DND-41 (cell line): Measurements from ENCODE around the gene KMT5B.

Experiments used
- ATAC-seq: fragments of 200-7000 bp; cut with Tn5 transposase; 3 replicates; pipeline ENCODE4 v1.9.1; 2021; ENCODE audit warnings: low read depth; ENCODE audit not compliant: insufficient read depth
- DNase-seq: peaks from one replicate; pipeline ENCODE4 v3.0.0-alpha.2; 2020
- H2AFZ ChIP-seq: 2 replicates; pipeline ENCODE4 v1.6.0; 2012; ENCODE audit warnings: low read depth, low read length
- H3K27ac ChIP-seq: 2 replicates; pipeline ENCODE4 v1.5.1; 2012; ENCODE audit warnings: low read length, inconsistent platforms
- H3K27me3 ChIP-seq: fragments of 200-600 bp; sonication (generic); 2 replicates; pipeline ENCODE4 v1.6.0; 2012; ENCODE audit warnings: low read length, mild to moderate bottlenecking, inconsistent platforms; ENCODE audit not compliant: insufficient read depth, poor library complexity
- H3K36me3 ChIP-seq: 2 replicates; pipeline ENCODE4 v1.5.1; 2012; ENCODE audit warnings: low read length, inconsistent platforms; ENCODE audit not compliant: insufficient read depth
- H3K4me1 ChIP-seq: 2 replicates; pipeline ENCODE4 v1.5.1; 2012; ENCODE audit warnings: mild to moderate bottlenecking, low read length; ENCODE audit not compliant: insufficient read depth
- H3K4me2 ChIP-seq: 2 replicates; pipeline ENCODE4 v1.6.0; 2012; ENCODE audit warnings: mild to moderate bottlenecking, moderate library complexity, low read length, inconsistent platforms; ENCODE audit not compliant: insufficient read depth
- H3K4me3 ChIP-seq, 2 experiments: fragments of 200-600 bp in 1 of 2; shearing (Covaris generic) in 1 of 2; 2 replicates each; pipeline ENCODE4 v1.5.1; 2012 to 2016; ENCODE audit warnings: inconsistent platforms in 2 of 2, low read length in 2 of 2, mild to moderate bottlenecking in 2 of 2, low read depth in 1 of 2, moderate library complexity in 1 of 2
- H3K79me2 ChIP-seq: 2 replicates; pipeline ENCODE4 v1.6.0; 2012; ENCODE audit warnings: low read length, inconsistent platforms; ENCODE audit not compliant: insufficient read depth
- H3K9ac ChIP-seq: 2 replicates; pipeline ENCODE4 v1.6.0; 2012; ENCODE audit warnings: low read depth, mild to moderate bottlenecking, inconsistent platforms, low read length, moderate library complexity
- H3K9me3 ChIP-seq: 2 replicates; pipeline ENCODE4 v1.5.1; 2012; ENCODE audit warnings: low read length, moderate library complexity, mild to moderate bottlenecking, inconsistent platforms; ENCODE audit not compliant: insufficient read depth, severe bottlenecking
- H4K20me1 ChIP-seq: 2 replicates; pipeline ENCODE4 v1.6.0; 2012; ENCODE audit warnings: low read length; ENCODE audit not compliant: insufficient read depth
- EZH2 ChIP-seq: IDR thresholded peaks from 3 replicates; pipeline ENCODE4 v1.6.1; 2012; ENCODE audit warnings: borderline replicate concordance, low read depth, mild to moderate bottlenecking, moderate library complexity, low read length, inconsistent platforms; ENCODE audit not compliant: severe bottlenecking
- TF ChIP-seq, protein P1 (sequence below): IDR thresholded peaks from 2 replicates; pipeline ENCODE4 v1.5.1; 2012; ENCODE audit warnings: borderline replicate concordance, low read length, moderate library complexity, mild to moderate bottlenecking; ENCODE audit not compliant: poor library complexity, severe bottlenecking; ENCODE audit errors: extremely low read depth

The KMT5B gene

DNA sequence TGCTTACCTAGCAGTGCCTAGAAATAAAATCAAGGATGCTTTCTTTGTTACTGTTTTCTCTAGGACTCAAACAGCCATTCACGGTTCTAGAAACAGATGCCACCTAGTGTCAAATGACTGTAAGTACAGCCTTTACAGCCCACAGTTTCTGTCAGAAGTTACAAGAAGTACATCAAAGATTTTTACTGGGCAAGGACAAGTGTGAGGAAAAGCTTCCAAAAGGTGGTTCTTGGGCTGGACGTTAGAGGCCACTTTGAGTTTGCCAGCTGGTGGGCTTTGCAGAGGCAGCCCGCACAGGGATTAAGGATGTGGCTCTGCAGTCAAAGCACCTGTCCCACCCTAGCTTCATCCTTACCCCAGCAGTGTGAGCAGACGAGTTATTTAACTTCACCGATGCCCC is 6.9 kb downstream of the KMT5B start:
- H3K27me3 ChIP-seq = no peaks in the 10 kb centered on the region
- H2AFZ ChIP-seq = no peak overlapping the region
- H3K79me2 ChIP-seq = peaks cover 96% of the 10 kb centered on the region
- no peak overlapping the region for H3K4me3 ChIP-seq
- H3K27ac ChIP-seq = no peak overlapping the region
- no peaks in the 10 kb centered on the region for H3K36me3 ChIP-seq
- peaks cover 81% of the 10 kb centered on the region for H4K20me1 ChIP-seq
- no peaks in the 10 kb centered on the region for H3K9me3 ChIP-seq
- ATAC-seq (peak; percentile 74), DNase-seq (peak; percentile 45)
- TF ChIP-seq, protein P1, sequence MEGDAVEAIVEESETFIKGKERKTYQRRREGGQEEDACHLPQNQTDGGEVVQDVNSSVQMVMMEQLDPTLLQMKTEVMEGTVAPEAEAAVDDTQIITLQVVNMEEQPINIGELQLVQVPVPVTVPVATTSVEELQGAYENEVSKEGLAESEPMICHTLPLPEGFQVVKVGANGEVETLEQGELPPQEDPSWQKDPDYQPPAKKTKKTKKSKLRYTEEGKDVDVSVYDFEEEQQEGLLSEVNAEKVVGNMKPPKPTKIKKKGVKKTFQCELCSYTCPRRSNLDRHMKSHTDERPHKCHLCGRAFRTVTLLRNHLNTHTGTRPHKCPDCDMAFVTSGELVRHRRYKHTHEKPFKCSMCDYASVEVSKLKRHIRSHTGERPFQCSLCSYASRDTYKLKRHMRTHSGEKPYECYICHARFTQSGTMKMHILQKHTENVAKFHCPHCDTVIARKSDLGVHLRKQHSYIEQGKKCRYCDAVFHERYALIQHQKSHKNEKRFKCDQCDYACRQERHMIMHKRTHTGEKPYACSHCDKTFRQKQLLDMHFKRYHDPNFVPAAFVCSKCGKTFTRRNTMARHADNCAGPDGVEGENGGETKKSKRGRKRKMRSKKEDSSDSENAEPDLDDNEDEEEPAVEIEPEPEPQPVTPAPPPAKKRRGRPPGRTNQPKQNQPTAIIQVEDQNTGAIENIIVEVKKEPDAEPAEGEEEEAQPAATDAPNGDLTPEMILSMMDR = peak; percentile 93
- TF ChIP-seq EZH2 = no peak
- H3K4me1 ChIP-seq = peaks cover 27% of the 10 kb centered on the region
- H3K9ac ChIP-seq = no peak overlapping the region
- H3K4me2 ChIP-seq = peak overlapping the region; percentile 7; the same call in 1 of the 2 replicates

DNA sequence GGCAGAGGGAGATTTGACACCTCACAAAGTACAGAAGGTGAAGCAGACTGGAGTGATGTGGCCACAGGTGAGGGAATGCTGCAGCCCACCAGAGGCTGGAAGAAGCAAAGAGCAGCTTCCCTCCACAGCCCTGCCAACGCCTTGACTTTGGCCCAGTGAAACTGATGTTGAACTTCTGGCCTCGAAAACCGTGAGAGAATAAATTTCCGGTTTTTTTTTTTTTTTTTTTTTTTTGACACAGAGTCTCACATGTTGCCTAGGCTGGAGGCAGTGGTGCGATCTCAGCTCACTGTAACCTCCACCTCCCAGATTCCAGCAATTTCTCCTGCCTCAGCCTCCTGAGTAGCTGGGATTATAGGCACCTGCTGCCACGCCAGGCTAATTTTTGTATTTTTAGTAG is 8.7 kb downstream of the KMT5B start:
- Histone ChIP-seq H3K36me3 (no peaks in the 10 kb centered on the region), H3K4me3 (no peak overlapping the region), H3K79me2 (peaks cover 97% of the 10 kb centered on the region), H3K9ac (no peak overlapping the region), H3K4me2 (no peak overlapping the region), H4K20me1 (peaks cover 86% of the 10 kb centered on the region), H3K9me3 (no peaks in the 10 kb centered on the region), H3K27ac (no peak overlapping the region), H3K4me1 (peaks cover 16% of the 10 kb centered on the region), H3K27me3 (no peaks in the 10 kb centered on the region), H2AFZ (no peak overlapping the region)
- TF ChIP-seq, protein P1 = no peak
- DNase-seq (no peak), ATAC-seq (no peak)

DNA sequence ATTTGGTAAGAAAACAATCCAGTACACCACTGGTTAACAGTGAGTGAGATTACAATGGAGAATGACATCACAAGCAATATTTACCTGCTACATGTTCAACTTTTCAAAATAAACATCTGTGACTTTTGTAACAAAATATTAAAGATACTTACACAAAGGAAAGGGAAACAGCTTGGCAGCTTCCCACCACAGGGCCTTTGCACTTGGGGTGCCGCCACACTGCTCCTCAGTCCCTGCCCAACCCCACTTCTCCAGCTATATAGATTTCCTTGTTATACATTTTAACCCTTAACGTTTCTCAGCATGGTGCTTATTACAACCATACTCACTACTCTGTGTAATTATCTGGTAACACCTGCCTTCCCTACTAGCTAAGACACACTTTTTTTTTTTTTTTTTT is 10.9 kb downstream of the KMT5B start:
- Histone ChIP-seq H3K4me2 (no peak overlapping the region), H3K27ac (no peak overlapping the region), H3K9me3 (no peaks in the 10 kb centered on the region), H4K20me1 (peaks cover 87% of the 10 kb centered on the region), H3K27me3 (no peaks in the 10 kb centered on the region), H3K79me2 (peaks cover 98% of the 10 kb centered on the region), H3K4me3 (no peak overlapping the region), H3K4me1 (peaks cover 8% of the 10 kb centered on the region), H3K36me3 (no peaks in the 10 kb centered on the region), H2AFZ (no peak overlapping the region), H3K9ac (no peak overlapping the region)
- ATAC-seq = no peak
- DNase-seq = no peak
- TF ChIP-seq, protein P1 = no peak
- TF ChIP-seq EZH2 = no peak

DNA sequence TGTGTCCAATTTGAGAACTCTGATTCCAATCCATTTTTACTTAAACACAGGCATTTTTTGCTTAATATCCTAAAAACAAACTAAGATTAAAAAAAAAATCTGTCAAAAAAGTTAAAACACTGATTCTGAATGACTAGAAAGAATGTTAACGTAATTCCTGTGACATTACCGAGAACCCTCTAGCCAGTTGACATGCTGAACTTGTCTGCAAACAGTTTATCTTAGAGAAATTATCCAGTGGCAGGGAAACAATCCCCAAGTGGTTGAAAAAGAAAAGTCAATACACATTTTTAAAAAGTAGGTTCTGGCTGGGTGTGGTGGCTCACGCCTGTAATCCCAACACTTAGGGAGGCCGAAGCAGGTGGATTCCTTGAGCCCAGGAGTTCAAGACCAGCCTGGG is 11.6 kb downstream of the KMT5B start:
- Histone ChIP-seq H3K4me1 (peaks cover 8% of the 10 kb centered on the region), H3K4me3 (no peak overlapping the region), H3K9me3 (no peaks in the 10 kb centered on the region), H3K9ac (no peak overlapping the region), H3K4me2 (no peak overlapping the region), H3K27ac (no peak overlapping the region), H3K36me3 (no peaks in the 10 kb centered on the region), H2AFZ (no peak overlapping the region), H4K20me1 (peaks cover 93% of the 10 kb centered on the region), H3K27me3 (no peaks in the 10 kb centered on the region), H3K79me2 (peaks cover 99% of the 10 kb centered on the region)
- ATAC-seq (no peak), DNase-seq (no peak)
- TF ChIP-seq, protein P1 = no peak
- TF ChIP-seq EZH2 = no peak
